D341Med (cell line): ENCODE data around the gene BRINP2.
"Not testable (repeated sequence)": the region's sequence is repeated elsewhere in the genome, so short reads cannot be mapped to it uniquely, and the experiment has no call there.

ENCODE experiments used
- DNase-seq: peaks from one replicate; pipeline ENCODE4 v3.0.0; 2012; ENCODE audit warnings: low spot score

The BRINP2 gene

DNA sequence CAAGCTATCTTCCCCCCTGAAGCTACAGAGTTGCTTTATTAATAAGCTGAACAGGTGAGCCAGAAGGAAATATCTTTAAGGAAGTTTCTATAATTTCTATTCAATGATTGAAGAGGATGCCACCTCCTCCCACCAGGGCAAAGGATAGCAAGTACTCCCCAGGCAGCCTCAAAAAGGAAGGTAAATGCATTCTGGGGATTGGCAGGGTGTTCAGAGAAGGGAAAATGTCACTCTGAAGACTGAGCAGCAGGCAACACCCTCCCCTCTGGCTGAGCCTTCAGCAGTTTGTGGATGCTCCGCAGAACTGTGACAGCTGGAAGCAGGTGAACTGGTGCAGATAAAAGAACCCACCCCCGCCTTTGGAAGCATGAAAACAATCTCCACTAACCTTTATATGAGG lies 140.8 kb downstream of the BRINP2 start:
- DNase-seq, result no peak

DNA sequence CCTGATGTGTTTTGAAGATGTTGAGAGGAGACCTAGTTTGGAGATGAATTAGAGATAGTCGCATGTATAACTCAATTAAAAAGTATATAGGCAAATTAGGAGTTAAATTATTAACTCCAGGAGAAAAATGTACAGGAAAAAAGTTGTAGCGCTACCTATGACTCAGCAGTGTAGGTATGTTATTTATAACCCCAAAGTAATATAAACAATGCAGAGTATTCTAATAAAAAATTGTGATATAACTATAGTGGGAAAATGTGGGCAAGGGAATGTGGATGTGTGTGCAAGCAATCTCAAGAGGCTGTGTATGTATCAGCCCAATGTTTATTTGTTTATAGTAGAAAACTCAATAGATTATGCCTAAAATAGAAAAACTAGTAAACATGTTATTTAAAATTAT lies 144.5 kb downstream of the BRINP2 start:
- DNase-seq, result no peak

DNA sequence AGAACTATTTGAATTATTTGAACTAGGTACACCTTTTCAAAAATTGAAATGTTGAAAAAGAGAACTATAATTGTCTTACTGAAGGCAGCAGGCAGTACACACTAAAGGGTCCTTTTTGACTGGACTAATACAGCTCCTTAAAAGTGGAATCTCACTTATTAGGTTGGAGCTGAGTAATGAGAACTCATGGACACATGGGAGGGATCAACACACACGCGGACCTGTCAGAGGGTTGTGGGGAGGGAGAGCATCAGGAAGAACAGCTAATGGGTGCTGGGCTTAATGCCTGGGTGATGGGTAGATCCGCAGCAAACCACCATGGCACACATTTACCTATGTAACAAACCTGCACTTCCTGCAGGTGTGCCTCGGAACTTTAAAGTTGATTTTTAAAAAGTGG lies 145.0 kb downstream of the BRINP2 start:
- DNase-seq, result no peak

DNA sequence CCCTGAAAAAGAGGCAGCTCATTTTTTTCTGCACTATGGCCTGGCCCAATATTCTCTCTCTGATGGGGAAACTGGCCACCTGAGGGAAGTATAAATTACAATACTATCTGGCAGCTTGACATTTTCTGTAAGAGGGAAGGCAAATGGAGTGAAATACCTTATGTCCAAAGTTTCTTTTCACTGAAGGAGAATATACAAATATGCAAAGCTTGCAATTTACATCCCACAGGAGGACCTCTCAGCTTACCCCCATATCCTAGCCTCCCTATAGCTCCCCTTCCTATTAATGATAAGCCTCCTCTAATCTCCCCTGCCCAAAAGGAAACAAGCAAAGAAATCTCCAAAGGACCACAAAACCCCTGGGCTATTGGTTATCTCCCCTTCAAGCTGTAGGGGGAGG lies 150.7 kb downstream of the BRINP2 start:
- DNase-seq, result not testable (repeated sequence)

DNA sequence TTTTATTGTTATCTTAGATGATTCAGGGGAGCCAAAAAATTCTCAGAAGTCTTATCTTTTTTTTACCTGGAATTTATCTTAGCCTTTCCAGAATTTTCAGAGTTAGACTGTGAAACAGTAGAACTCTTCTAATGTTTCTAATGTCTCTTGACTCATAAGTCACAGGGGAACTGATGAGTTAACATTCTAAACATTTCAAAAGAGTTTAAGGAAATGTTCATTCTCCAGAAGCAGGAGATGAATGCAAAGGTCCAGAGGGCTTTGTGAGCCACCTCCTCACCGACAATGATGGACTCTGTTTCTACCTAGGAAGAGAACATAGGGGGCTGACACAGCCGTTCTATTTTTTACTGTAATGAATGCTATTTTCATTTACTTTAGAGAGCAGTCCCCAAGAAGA lies 157.5 kb downstream of the BRINP2 start:
- DNase-seq, result no peak

DNA sequence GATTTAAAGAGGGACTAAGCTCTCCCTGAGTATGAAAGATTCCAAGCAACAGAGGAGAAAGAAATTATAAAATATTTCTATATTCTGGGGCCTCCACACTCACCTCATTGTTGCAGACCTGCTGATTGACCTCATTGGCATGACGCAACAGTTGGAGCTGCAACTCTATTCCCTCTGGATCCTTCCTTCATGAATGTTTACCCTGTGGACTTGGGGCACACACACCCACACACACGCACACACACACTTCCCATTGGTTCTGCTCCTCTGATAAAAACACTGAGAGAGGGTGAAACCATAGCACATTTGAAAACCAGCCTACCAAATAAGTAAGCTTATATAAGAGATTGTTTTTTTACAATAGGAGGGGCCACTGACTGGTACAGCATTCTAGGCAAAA lies 159.1 kb downstream of the BRINP2 start:
- no peak for DNase-seq
